Aorta (tissue), 5 donors: Measurements from ENCODE around the gene COX20. TPM values are rescaled to one million over a fixed set of nuclear protein-coding genes. Genes with fewer than 3 reads are reported as not detected.

Source experiments
- ATAC-seq: fragments of 200-7000 bp; cut with Tn5 transposase; one replicate; pipeline ENCODE4 v1.9.1; 2022; ENCODE audit warnings: moderate library complexity; ENCODE audit not compliant: low FRiP score
- DNase-seq, 2 donors: peaks; one replicate each; pipeline ENCODE4 v3.0.0-alpha.2; 2020
- H3K27ac ChIP-seq, 2 donors: one replicate each; pipeline ENCODE4 v1.5.1; 2013; ENCODE audit warnings: low read length in 2 of 2, mild to moderate bottlenecking in 2 of 2, moderate library complexity in 2 of 2, control low read depth in 1 of 2, inconsistent platforms in 1 of 2, low read depth in 1 of 2
- H3K27me3 ChIP-seq, 2 donors: one replicate each; pipeline ENCODE4 v1.6.1; 2013; ENCODE audit warnings: control low read depth in 1 of 2, low read length in 1 of 2, mild to moderate bottlenecking in 1 of 2, moderate library complexity in 1 of 2; ENCODE audit not compliant: insufficient read depth in 2 of 2, control insufficient read depth in 1 of 2
- H3K36me3 ChIP-seq, 2 donors: one replicate each; pipeline ENCODE4 v1.6.1; 2013; ENCODE audit warnings: control low read depth in 1 of 2, low read length in 1 of 2, mild to moderate bottlenecking in 1 of 2; ENCODE audit not compliant: insufficient read depth in 2 of 2, control insufficient read depth in 1 of 2
- H3K4me1 ChIP-seq, 2 donors: one replicate each; pipeline ENCODE4 v1.6.1; 2013; ENCODE audit warnings: low read length in 2 of 2, control low read depth in 1 of 2, mild to moderate bottlenecking in 1 of 2, moderate library complexity in 1 of 2; ENCODE audit not compliant: insufficient read depth in 2 of 2, control insufficient read depth in 1 of 2
- H3K4me3 ChIP-seq, 2 donors: one replicate each; pipeline ENCODE4 v1.5.1; 2013; ENCODE audit warnings: low read length in 2 of 2, control low read depth in 1 of 2, mild to moderate bottlenecking in 1 of 2
- H3K9me3 ChIP-seq: one replicate; pipeline ENCODE4 v1.6.1; 2013; ENCODE audit warnings: mild to moderate bottlenecking, low read length; ENCODE audit not compliant: control insufficient read depth
- WGBS, 2 donors: extraction: QIAGEN DNeasy Blood & Tissue Kit; methylation state at CpG; one replicate each; pipeline ENCODE4 v1.1.7; 2013; 5-methylcytosine and 5-hydroxymethylcytosine counted together
- intact Hi-C, 2 donors: fragments of 100-400 bp; cut with DNase I; formaldehyde crosslinking; loops; one replicate each; pipeline versions ENCODE4 v1.14.2 to v1.15.0; 2022
- polyA plus RNA-seq, 2 donors: library from polyadenylated mRNA; stranded (reverse); fragments of 200-250 nt; gene quantifications; one replicate each; pipeline ENCODE4 v1.2.3, GENCODE V29; 2013
- total RNA-seq, 2 donors: library from RNA; stranded (reverse); fragmentation: NEBNext Ultra II Directional; extraction: Animal tissue kit (Norgen Biotek cat#: 25700); gene quantifications; one replicate each; pipeline ENCODE4 v1.2.1, GENCODE V29; 2021
- donor health status: healthy with polysubstance abuse.
- donor health status: Bipolar disorder and iron deficiency.
- donor health status: DM: no; HTN: no; CAD: no.
- donor health status: DM: no; HTN: no; CAD: no.
- donor health status: DM: yes; HTN: yes; CAD: no.

The COX20 gene
- total and polyA plus RNA-seq, 4 donors: 22.8 to 110 (median 51.7) TPM

DNA sequence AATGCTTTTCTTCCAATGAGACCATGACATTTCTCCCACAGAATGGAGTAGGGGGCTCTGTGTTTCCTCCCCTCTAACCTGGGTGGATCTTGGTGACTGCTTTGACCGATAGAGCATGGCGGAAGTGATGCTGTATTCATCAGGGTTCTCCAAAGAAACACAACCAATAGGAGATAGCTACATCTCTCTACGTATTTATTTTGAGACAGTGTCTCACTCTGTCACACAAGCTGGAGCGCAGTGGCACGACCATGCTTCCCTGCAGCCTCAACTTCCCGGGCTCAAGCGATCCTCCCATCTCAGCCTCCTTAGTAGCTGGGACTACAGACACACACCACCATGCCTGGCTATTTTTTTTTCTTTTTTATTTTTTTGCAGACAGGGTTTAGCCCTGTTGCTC, 58.4 kb downstream of the COX20 start:
- WGBS, 2 donors: 93 to 96% methylated on average over 7 of the region's 7 CpGs
- no peak for ATAC-seq
- no peaks in the 10 kb centered on the region for H3K27me3 ChIP-seq
- H3K4me1 ChIP-seq: no peaks in the 10 kb centered on the region
- no peak overlapping the region for H3K27ac ChIP-seq
- no peak for DNase-seq
- intact Hi-C loops: no loop called here
- no peaks in the 10 kb centered on the region for H3K9me3 ChIP-seq
- H3K4me3 ChIP-seq: no peak overlapping the region
- H3K36me3 ChIP-seq: no peaks in the 10 kb centered on the region

Other genes starting within 250 kb of the COX20 start
- 10 to 100 TPM; 35.4 to 38.4 TPM for gene DESI2, start 182.5 kb upstream of the COX20 start, total RNA-seq
- gene DESI2, start 182.5 kb upstream of the COX20 start, polyA plus RNA-seq: 10 to 100 TPM; 14.4 to 26.5 TPM
- gene HNRNPU, start 28.9 kb downstream of the COX20 start, total RNA-seq: 100 to 1,000 TPM; 258 to 286 TPM
- 100 to 1,000 TPM in 1 of 2 donors, 10 to 100 TPM in 1; 83.6 to 140 TPM for gene HNRNPU, start 28.9 kb downstream of the COX20 start, polyA plus RNA-seq